IPS DF 6.9 (cell line): ENCODE results near the gene ANKIB1.

Experiments used
- DNase-seq: peaks from one replicate; pipeline ENCODE4 v3.0.0-alpha.2; 2013; ENCODE audit warnings: low read depth, low spot score
- H3K27ac ChIP-seq: one replicate; pipeline ENCODE4 v1.5.1; 2013; ENCODE audit warnings: low read length, control low read depth
- H3K27me3 ChIP-seq: 2 replicates; pipeline ENCODE4 v1.6.1; 2013; ENCODE audit warnings: mild to moderate bottlenecking, low read length; ENCODE audit not compliant: control insufficient read depth, insufficient read depth
- H3K36me3 ChIP-seq: 2 replicates; pipeline ENCODE4 v1.6.1; 2013; ENCODE audit warnings: low read length; ENCODE audit not compliant: control insufficient read depth, insufficient read depth
- H3K4me1 ChIP-seq: 2 replicates; pipeline ENCODE4 v1.6.1; 2013; ENCODE audit warnings: low read length; ENCODE audit not compliant: control insufficient read depth, insufficient read depth
- H3K4me3 ChIP-seq: 2 replicates; pipeline ENCODE4 v1.5.1; 2013; ENCODE audit warnings: mild to moderate bottlenecking, low read length
- H3K9me3 ChIP-seq: 2 replicates; pipeline ENCODE4 v1.6.1; 2013; ENCODE audit warnings: low read length, inconsistent platforms; ENCODE audit not compliant: control insufficient read depth, insufficient read depth
- WGBS: extraction: QIAGEN DNeasy Blood & Tissue Kit; methylation state at CpG from one replicate; pipeline ENCODE4 v1.1.7; 2013; ENCODE audit warnings: mixed read lengths, missing lambda C conversion rate; ENCODE audit not compliant: insufficient read length, insufficient coverage; 5-methylcytosine and 5-hydroxymethylcytosine counted together

ANKIB1 gene

GRCh38 chr7:92325858-92326257 lies 80.1 kb downstream of the ANKIB1 start:
- no CpG with 5 or more reads among the region's 2 CpGs for WGBS
- no peaks in the 10 kb centered on the region for H3K9me3 ChIP-seq
- DNase-seq = no peak
- no peaks in the 10 kb centered on the region for H3K36me3 ChIP-seq
- H3K27ac ChIP-seq = no peak overlapping the region
- H3K27me3 ChIP-seq = no peaks in the 10 kb centered on the region
- H3K4me3 ChIP-seq = no peak overlapping the region
- no peaks in the 10 kb centered on the region for H3K4me1 ChIP-seq

- no peak for DNase-seq
- H3K27ac ChIP-seq = no peak overlapping the region
- no peaks in the 10 kb centered on the region for H3K36me3 ChIP-seq
- H3K4me1 ChIP-seq = no peaks in the 10 kb centered on the region
- H3K27me3 ChIP-seq = no peaks in the 10 kb centered on the region
- no peak overlapping the region for H3K4me3 ChIP-seq
- no CpG with 5 or more reads among the region's 4 CpGs for WGBS
- H3K9me3 ChIP-seq = no peaks in the 10 kb centered on the region
Measured at GRCh38 chr7:92330835-92331438, 85.2 kb downstream of the ANKIB1 start.

- DNase-seq = no peak
- Histone ChIP-seq H3K36me3 (no peaks in the 10 kb centered on the region), H3K9me3 (no peaks in the 10 kb centered on the region), H3K27ac (no peak overlapping the region), H3K4me3 (no peak overlapping the region), H3K4me1 (no peaks in the 10 kb centered on the region), H3K27me3 (no peaks in the 10 kb centered on the region)
- no CpG with 5 or more reads among the region's 4 CpGs for WGBS
Measured at GRCh38 chr7:92331508-92331907, 85.7 kb downstream of the ANKIB1 start.

DNA sequence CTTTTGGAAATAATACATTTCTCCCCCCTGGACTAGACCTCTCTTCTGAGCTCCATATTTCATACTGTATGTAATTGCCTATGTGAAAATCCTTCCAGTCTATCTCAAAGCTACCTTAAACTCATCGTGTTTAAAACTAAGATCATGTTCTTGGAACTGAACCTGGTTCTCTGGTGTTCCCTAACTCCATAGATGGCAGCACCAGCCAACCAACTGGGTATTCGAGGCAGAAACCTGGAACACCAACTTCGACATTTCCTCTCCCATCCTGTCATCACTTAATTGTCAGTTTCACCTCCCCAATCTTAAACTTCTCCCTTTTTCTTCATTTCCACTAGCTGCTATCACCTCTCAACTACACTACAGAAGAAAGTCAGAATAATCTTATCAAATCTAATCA lies 87.0 kb downstream of the ANKIB1 start:
- no peak for DNase-seq
- Histone ChIP-seq H3K9me3 (no peaks in the 10 kb centered on the region), H3K4me3 (no peak overlapping the region), H3K36me3 (no peaks in the 10 kb centered on the region), H3K27me3 (no peaks in the 10 kb centered on the region), H3K4me1 (no peaks in the 10 kb centered on the region), H3K27ac (no peak overlapping the region)
- no CpG with 5 or more reads among the region's 3 CpGs for WGBS

DNA sequence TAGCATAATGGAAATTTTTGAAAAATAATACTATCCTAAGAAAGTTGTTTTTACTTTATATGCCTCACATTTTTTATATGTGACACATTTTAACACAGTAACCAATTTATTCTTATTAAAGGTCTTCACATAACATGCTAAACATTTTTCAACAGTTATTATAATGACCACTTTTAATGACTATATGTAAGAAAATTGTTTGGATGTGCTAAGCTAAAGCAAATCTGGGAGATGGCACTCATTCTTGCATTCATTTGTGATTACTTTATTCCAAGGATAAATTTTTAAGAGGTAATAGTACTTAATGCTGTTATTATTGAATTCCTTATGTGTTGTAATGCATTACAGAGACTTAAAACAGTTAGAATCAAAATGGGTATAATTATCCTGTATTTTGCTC lies 88.1 kb downstream of the ANKIB1 start:
- Histone ChIP-seq H3K4me1 (no peaks in the 10 kb centered on the region), H3K4me3 (no peak overlapping the region), H3K9me3 (no peaks in the 10 kb centered on the region), H3K27ac (no peak overlapping the region), H3K27me3 (no peaks in the 10 kb centered on the region), H3K36me3 (no peaks in the 10 kb centered on the region)
- DNase-seq = no peak

DNA sequence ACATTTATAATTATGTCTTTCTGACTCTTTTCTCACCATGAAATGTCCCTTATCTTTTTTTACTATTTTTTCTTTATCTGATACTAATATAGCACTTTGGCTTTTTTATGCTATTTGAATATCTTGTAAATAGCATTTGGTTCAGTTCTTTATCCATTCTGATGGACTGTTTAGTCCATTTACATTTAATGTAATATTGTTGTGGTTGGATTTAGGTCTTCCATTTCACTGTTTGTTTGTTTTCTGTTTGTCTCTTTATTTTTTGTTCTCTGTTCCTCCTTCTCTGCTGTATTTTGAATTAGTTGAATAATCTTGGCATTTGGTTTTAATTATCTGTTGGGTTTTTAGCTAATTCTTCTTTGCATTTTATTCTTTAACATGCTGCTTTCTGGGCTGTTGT lies 89.8 kb downstream of the ANKIB1 start:
- Histone ChIP-seq H3K27me3 (no peaks in the 10 kb centered on the region), H3K9me3 (no peaks in the 10 kb centered on the region), H3K4me1 (no peaks in the 10 kb centered on the region), H3K27ac (no peak overlapping the region), H3K4me3 (no peak overlapping the region), H3K36me3 (no peaks in the 10 kb centered on the region)
- DNase-seq = no peak

- Histone ChIP-seq H3K36me3 (no peaks in the 10 kb centered on the region), H3K4me1 (no peaks in the 10 kb centered on the region), H3K9me3 (no peaks in the 10 kb centered on the region), H3K27ac (no peak overlapping the region), H3K27me3 (no peaks in the 10 kb centered on the region), H3K4me3 (no peak overlapping the region)
- DNase-seq = no peak
- WGBS = no CpG with 5 or more reads among the region's 2 CpGs
Measured at GRCh38 chr7:92336662-92337340, 91.0 kb downstream of the ANKIB1 start.

GRCh38 chr7:92340016-92340415 lies 94.2 kb downstream of the ANKIB1 start:
- H3K27ac ChIP-seq = no peak overlapping the region
- H3K4me1 ChIP-seq = no peaks in the 10 kb centered on the region
- H3K9me3 ChIP-seq = no peaks in the 10 kb centered on the region
- H3K27me3 ChIP-seq = no peaks in the 10 kb centered on the region
- H3K4me3 ChIP-seq = no peak overlapping the region
- WGBS = no CpG with 5 or more reads among the region's 1 CpG
- no peaks in the 10 kb centered on the region for H3K36me3 ChIP-seq
- DNase-seq = no peak

DNA sequence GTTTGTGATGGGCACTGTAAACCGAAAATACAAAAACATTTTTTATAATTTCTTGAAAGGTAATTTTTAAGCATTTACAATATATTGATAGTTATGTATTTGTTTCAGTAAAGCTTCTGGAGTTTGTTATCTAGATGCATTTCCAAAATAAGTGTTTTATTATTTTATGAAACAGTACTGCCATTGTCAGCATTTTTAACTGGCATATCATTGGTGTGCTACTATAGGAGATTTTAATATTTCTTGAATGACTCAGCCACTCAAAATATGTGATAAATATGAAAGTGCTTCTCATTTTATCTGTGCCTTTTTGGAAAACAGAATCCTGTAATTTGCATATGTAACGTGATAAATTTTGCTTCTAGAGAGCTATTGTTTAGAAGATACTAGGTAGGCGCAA lies 97.9 kb downstream of the ANKIB1 start:
- no peak overlapping the region for H3K4me3 ChIP-seq
- no peak for DNase-seq
- H3K9me3 ChIP-seq = no peaks in the 10 kb centered on the region
- H3K27me3 ChIP-seq = no peaks in the 10 kb centered on the region
- H3K36me3 ChIP-seq = no peaks in the 10 kb centered on the region
- no CpG with 5 or more reads among the region's 3 CpGs for WGBS
- H3K27ac ChIP-seq = no peak overlapping the region
- no peaks in the 10 kb centered on the region for H3K4me1 ChIP-seq

GRCh38 chr7:92352009-92352408 lies 106.2 kb downstream of the ANKIB1 start:
- Histone ChIP-seq H3K27ac (no peak overlapping the region), H3K9me3 (no peaks in the 10 kb centered on the region), H3K4me3 (no peak overlapping the region), H3K4me1 (no peaks in the 10 kb centered on the region), H3K36me3 (no peaks in the 10 kb centered on the region), H3K27me3 (no peaks in the 10 kb centered on the region)
- no peak for DNase-seq

GRCh38 chr7:92354214-92354613 lies 108.4 kb downstream of the ANKIB1 start:
- DNase-seq = no peak
- H3K27ac ChIP-seq = no peak overlapping the region
- H3K4me3 ChIP-seq = no peak overlapping the region
- no peaks in the 10 kb centered on the region for H3K27me3 ChIP-seq
- no peaks in the 10 kb centered on the region for H3K4me1 ChIP-seq
- no peaks in the 10 kb centered on the region for H3K36me3 ChIP-seq
- no CpG with 5 or more reads among the region's 1 CpG for WGBS
- no peaks in the 10 kb centered on the region for H3K9me3 ChIP-seq
